Esophagus squamous epithelium (tissue), 4 donors: Measurements from ENCODE around the gene APC.

ENCODE experiments used
- POLR2A ChIP-seq, 4 donors: fragments of 450-650 bp; IDR thresholded peaks; one replicate each; pipeline ENCODE4 v1.6.1; 2017; ENCODE audit warnings: antibody characterized with exemption in 4 of 4, mild to moderate bottlenecking in 4 of 4, moderate library complexity in 3 of 4
- TF ChIP-seq, protein P1 (sequence below), 6 experiments: fragments of 450-650 bp in 4 of 6; fragments of 200-600 bp in 2 of 6; sonication (generic) in 2 of 6; IDR thresholded peaks; one replicate each; pipeline ENCODE4 v1.5.1; 2016 to 2019; ENCODE audit warnings: antibody characterized with exemption in 6 of 6, mild to moderate bottlenecking in 4 of 6, moderate library complexity in 4 of 6

GRCh38 chr5:112738191-112738560 lies 491 bp downstream of the APC start:
- TF ChIP-seq, protein P1, sequence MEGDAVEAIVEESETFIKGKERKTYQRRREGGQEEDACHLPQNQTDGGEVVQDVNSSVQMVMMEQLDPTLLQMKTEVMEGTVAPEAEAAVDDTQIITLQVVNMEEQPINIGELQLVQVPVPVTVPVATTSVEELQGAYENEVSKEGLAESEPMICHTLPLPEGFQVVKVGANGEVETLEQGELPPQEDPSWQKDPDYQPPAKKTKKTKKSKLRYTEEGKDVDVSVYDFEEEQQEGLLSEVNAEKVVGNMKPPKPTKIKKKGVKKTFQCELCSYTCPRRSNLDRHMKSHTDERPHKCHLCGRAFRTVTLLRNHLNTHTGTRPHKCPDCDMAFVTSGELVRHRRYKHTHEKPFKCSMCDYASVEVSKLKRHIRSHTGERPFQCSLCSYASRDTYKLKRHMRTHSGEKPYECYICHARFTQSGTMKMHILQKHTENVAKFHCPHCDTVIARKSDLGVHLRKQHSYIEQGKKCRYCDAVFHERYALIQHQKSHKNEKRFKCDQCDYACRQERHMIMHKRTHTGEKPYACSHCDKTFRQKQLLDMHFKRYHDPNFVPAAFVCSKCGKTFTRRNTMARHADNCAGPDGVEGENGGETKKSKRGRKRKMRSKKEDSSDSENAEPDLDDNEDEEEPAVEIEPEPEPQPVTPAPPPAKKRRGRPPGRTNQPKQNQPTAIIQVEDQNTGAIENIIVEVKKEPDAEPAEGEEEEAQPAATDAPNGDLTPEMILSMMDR (IDR thresholded peaks at IDR 0.05), result peak in 1 of 6 experiments; percentile 1
- TF ChIP-seq POLR2A (IDR thresholded peaks at IDR 0.05), result no peak
